Esophagus squamous epithelium (tissue), 4 donors: ENCODE measurements around the gene CMPK1.

Experiments
- CTCF ChIP-seq, 6 experiments: fragments of 450-650 bp in 4 of 6; fragments of 200-600 bp in 2 of 6; sonication (generic) in 2 of 6; IDR thresholded peaks; one replicate each; pipeline ENCODE4 v1.5.1; 2016 to 2019; ENCODE audit warnings: antibody characterized with exemption in 6 of 6, mild to moderate bottlenecking in 4 of 6, moderate library complexity in 4 of 6
- POLR2A ChIP-seq, 4 donors: fragments of 450-650 bp; IDR thresholded peaks; one replicate each; pipeline ENCODE4 v1.6.1; 2017; ENCODE audit warnings: antibody characterized with exemption in 4 of 4, mild to moderate bottlenecking in 4 of 4, moderate library complexity in 3 of 4

GRCh38 chr1:47399138-47399845, 65.7 kb downstream of the CMPK1 start:
- no peak for TF ChIP-seq POLR2A (IDR thresholded peaks at IDR 0.05)
- TF ChIP-seq CTCF (IDR thresholded peaks at IDR 0.05), result no peak
